HCT116 (cell line): ENCODE results near the gene MBD3L3. TPM values are rescaled to one million over a fixed set of nuclear protein-coding genes. Genes with fewer than 3 reads are reported as not detected.
"Not testable (repeated sequence)": the region's sequence is repeated elsewhere in the genome, so short reads cannot be mapped to it uniquely, and the experiment has no call there.

ENCODE experiments used
- ATAC-seq: fragments of 200-7000 bp; cut with Tn5 transposase; 2 replicates; pipeline ENCODE4 v1.9.1; 2020; ENCODE audit warnings: mild to moderate bottlenecking, moderate library complexity
- BruUV-seq: library from RNA; stranded (reverse); fragments of 400-500 nt; replicated peaks from 2 replicates; lab custom pipeline; 2021; lab: Mats Ljungman, UMichigan
- CTCF ChIA-PET: fragments of 300-600 bp; sonication (Branson Sonifier 250); formaldehyde crosslinking; loops from one replicate; lab custom pipeline; 2021; ENCODE audit warnings: antibody characterized with exemption; lab: Charles Lee
- POLR2A ChIA-PET: fragments of 300-600, 350-600 bp; sonication (Branson Sonifier 250); formaldehyde crosslinking; loops from one replicate; lab custom pipeline; 2021; ENCODE audit warnings: antibody characterized with exemption; lab: Charles Lee
- RAD21 ChIA-PET, 2 experiments: fragments of 300-600 bp; sonication (Branson Sonifier 250); formaldehyde crosslinking; loops; one replicate each; lab custom pipeline; 2023; ENCODE audit warnings: low total read pairs in 2 of 2; ENCODE audit not compliant: uncharacterized antibody in 2 of 2, unreplicated experiment in 2 of 2, low non-redundant PET in 1 of 2; lab: Charles Lee
- DNase-seq: peaks from one replicate; pipeline ENCODE4 v3.0.0-alpha.2; 2010; ENCODE audit warnings: low read depth, low spot score
- H2AFZ ChIP-seq: fragments of 200-600 bp; shearing (Covaris generic), sonication (generic); 2 replicates; pipeline ENCODE4 v1.6.1; 2017; ENCODE audit warnings: low read depth, mixed run types, mixed read lengths, antibody characterized with exemption, low read length; ENCODE audit not compliant: poor library complexity, severe bottlenecking
- H3K27ac ChIP-seq: 2 replicates; pipeline ENCODE4 v1.5.1; 2012; ENCODE audit warnings: low read depth, low read length
- H3K27me3 ChIP-seq: fragments of 200-600 bp; sonication (generic); 2 replicates; pipeline ENCODE4 v1.6.1; 2016; ENCODE audit warnings: mixed run types, low read length, mixed read lengths; ENCODE audit not compliant: insufficient read depth
- H3K36me3 ChIP-seq, 2 experiments: fragments of 200-500 bp in 1 of 2; fragments of 200-600 bp in 1 of 2; sonication (Bioruptor generic) in 1 of 2; sonication (generic) in 1 of 2; 2 replicates each; pipeline versions ENCODE4 v1.5.1 to v1.6.1; 2014 to 2016; ENCODE audit warnings: low read length in 2 of 2, inconsistent platforms in 1 of 2, mixed read lengths in 1 of 2, mixed run types in 1 of 2; ENCODE audit not compliant: insufficient read depth in 2 of 2, control insufficient read depth in 1 of 2
- H3K4me1 ChIP-seq, 2 experiments: fragments of 200-600 bp in 1 of 2; sonication (generic) in 1 of 2; 2 replicates each; pipeline versions ENCODE4 v1.5.1 to v1.6.1; 2012 to 2017; ENCODE audit warnings: low read length in 2 of 2, inconsistent platforms in 1 of 2, mild to moderate bottlenecking in 1 of 2, mixed read lengths in 1 of 2, mixed run types in 1 of 2, moderate library complexity in 1 of 2; ENCODE audit not compliant: insufficient read depth in 2 of 2, control insufficient read depth in 1 of 2
- H3K4me2 ChIP-seq: fragments of 200-600 bp; sonication (generic); 2 replicates; pipeline ENCODE4 v1.6.1; 2017; ENCODE audit warnings: mixed run types, low read length, mixed read lengths
- H3K4me3 ChIP-seq, 2 experiments: fragments of 200-600 bp in 1 of 2; sonication (generic) in 1 of 2; replicated peaks in 1 of 2; 2 replicates each; pipeline ENCODE4 v1.5.1; 2011 to 2016; ENCODE audit warnings: low read length in 2 of 2, control low read depth in 1 of 2, low read depth in 1 of 2, mild to moderate bottlenecking in 1 of 2, mixed read lengths in 1 of 2, mixed run types in 1 of 2
- H3K79me2 ChIP-seq: fragments of 200-600 bp; sonication (generic); 2 replicates; pipeline ENCODE4 v1.6.1; 2017; ENCODE audit warnings: mild to moderate bottlenecking, mixed run types, low read length, moderate library complexity, mixed read lengths; ENCODE audit not compliant: insufficient read depth
- H3K9ac ChIP-seq: fragments of 200-600 bp; sonication (generic); 2 replicates; pipeline ENCODE4 v1.6.1; 2016; ENCODE audit warnings: low read length, mixed read lengths
- H3K9me2 ChIP-seq: fragments of 200-600 bp; sonication (generic), shearing (Covaris generic); 2 replicates; pipeline ENCODE4 v1.6.1; 2017; ENCODE audit warnings: mixed run types, mild to moderate bottlenecking, moderate library complexity; ENCODE audit not compliant: insufficient read depth
- H3K9me3 ChIP-seq, 2 experiments: fragments of 200-500 bp in 1 of 2; fragments of 200-600 bp in 1 of 2; sonication (Bioruptor generic) in 1 of 2; sonication (generic) in 1 of 2; 2 replicates each; pipeline ENCODE4 v1.6.1; 2014 to 2017; ENCODE audit warnings: low read length in 2 of 2, mixed read lengths in 2 of 2, inconsistent platforms in 1 of 2, low read depth in 1 of 2, mild to moderate bottlenecking in 1 of 2, mixed run types in 1 of 2, moderate library complexity in 1 of 2; ENCODE audit not compliant: control insufficient read depth in 1 of 2, insufficient read depth in 1 of 2
- H4K20me1 ChIP-seq: fragments of 200-600 bp; sonication (generic), shearing (Covaris generic); 2 replicates; pipeline ENCODE4 v1.6.1; 2017; ENCODE audit warnings: mixed run types, mild to moderate bottlenecking, moderate library complexity; ENCODE audit not compliant: insufficient read depth
- intact Hi-C: fragments of 100-400 bp; cut with micrococcal nuclease; formaldehyde crosslinking; loops from 2 replicates; pipeline ENCODE4 v1.10.0; 2022
- total RNA-seq: library from RNA; stranded (reverse); gene quantifications from one replicate; pipeline ENCODE4 v1.2.1, GENCODE V29; 2021; ENCODE audit not compliant: unreplicated experiment

Gene MBD3L3
- total RNA-seq, 1 experiment from 2014 or later: not detected

GRCh38 chr19:7049021-7049420 is 9.5 kb downstream of the MBD3L3 start, which contains the start of gene MBD3L2:
Gene MBD3L2, plus strand, starts transcription at chr19:7049321. Its CDS starts 53 bp downstream, at chr19:7049374.
- POLR2A ChIA-PET, DNase-seq, H3K9me3 ChIP-seq, RAD21 ChIA-PET, H3K4me1 ChIP-seq, H3K79me2 ChIP-seq, BruUV-seq, CTCF ChIA-PET, H3K36me3 ChIP-seq, intact Hi-C loops, H3K9me2 ChIP-seq, H3K4me2 ChIP-seq, H3K27ac ChIP-seq, ATAC-seq, H3K4me3 ChIP-seq, H4K20me1 ChIP-seq, H3K9ac ChIP-seq, H2AFZ ChIP-seq, H3K27me3 ChIP-seq: not testable (repeated sequence)

GRCh38 chr19:7041563-7041962 is 16.9 kb downstream of the MBD3L3 start:
- H3K36me3 ChIP-seq, intact Hi-C loops, H3K9me2 ChIP-seq, RAD21 ChIA-PET, H3K4me3 ChIP-seq, BruUV-seq, CTCF ChIA-PET, H3K27me3 ChIP-seq, H3K79me2 ChIP-seq, H3K4me2 ChIP-seq, DNase-seq, H3K4me1 ChIP-seq, ATAC-seq, H3K9me3 ChIP-seq, H2AFZ ChIP-seq, H3K27ac ChIP-seq, POLR2A ChIA-PET, H4K20me1 ChIP-seq, H3K9ac ChIP-seq: not testable (repeated sequence)

GRCh38 chr19:7040079-7040478 is 18.4 kb downstream of the MBD3L3 start, which contains the start of gene MBD3L4:
Gene MBD3L4, minus strand, starts transcription at chr19:7040179. Its CDS starts 35 bp downstream, at chr19:7040144.
- ATAC-seq, DNase-seq, POLR2A ChIA-PET, H3K4me2 ChIP-seq, intact Hi-C loops, H3K36me3 ChIP-seq, H2AFZ ChIP-seq, H4K20me1 ChIP-seq, H3K27ac ChIP-seq, H3K4me1 ChIP-seq, H3K79me2 ChIP-seq, H3K9me2 ChIP-seq, H3K9ac ChIP-seq, H3K27me3 ChIP-seq, BruUV-seq, CTCF ChIA-PET, RAD21 ChIA-PET, H3K9me3 ChIP-seq, H3K4me3 ChIP-seq: not testable (repeated sequence)

- H3K4me3 ChIP-seq, ATAC-seq, H3K9me2 ChIP-seq, H3K4me2 ChIP-seq, intact Hi-C loops, RAD21 ChIA-PET, BruUV-seq, H3K9ac ChIP-seq, DNase-seq, H3K36me3 ChIP-seq, H3K27me3 ChIP-seq, CTCF ChIA-PET, H3K4me1 ChIP-seq, H4K20me1 ChIP-seq, H3K27ac ChIP-seq, H3K79me2 ChIP-seq, H3K9me3 ChIP-seq, H2AFZ ChIP-seq, POLR2A ChIA-PET: not testable (repeated sequence)
Measured at GRCh38 chr19:7030278-7030677, 28.2 kb downstream of the MBD3L3 start, which contains the start of gene MBD3L5. Gene MBD3L5, plus strand, starts transcription at chr19:7030578. Its CDS starts 34 bp downstream, at chr19:7030612.
